ENCODE data around the gene NDUFV1.
"Not testable (repeated sequence)": the region's sequence is repeated elsewhere in the genome, so short reads cannot be mapped to it uniquely, and the experiment has no call there.

Gene NDUFV1
- 142 to 209 (median 158) reads per million in 4 experiments for total RNA-seq

- DNase-seq, result peak; percentile 94
These were observed at the start of gene NDUFV1 for GRCh38 chr11:67606492-67607295. Gene NDUFV1, plus strand, starts transcription at chr11:67606936. Its CDS starts 69 bp downstream, at chr11:67607005.

GRCh38 chr11:67558084-67558772, 48.5 kb upstream of the NDUFV1 start:
- no peak for DNase-seq

DNA sequence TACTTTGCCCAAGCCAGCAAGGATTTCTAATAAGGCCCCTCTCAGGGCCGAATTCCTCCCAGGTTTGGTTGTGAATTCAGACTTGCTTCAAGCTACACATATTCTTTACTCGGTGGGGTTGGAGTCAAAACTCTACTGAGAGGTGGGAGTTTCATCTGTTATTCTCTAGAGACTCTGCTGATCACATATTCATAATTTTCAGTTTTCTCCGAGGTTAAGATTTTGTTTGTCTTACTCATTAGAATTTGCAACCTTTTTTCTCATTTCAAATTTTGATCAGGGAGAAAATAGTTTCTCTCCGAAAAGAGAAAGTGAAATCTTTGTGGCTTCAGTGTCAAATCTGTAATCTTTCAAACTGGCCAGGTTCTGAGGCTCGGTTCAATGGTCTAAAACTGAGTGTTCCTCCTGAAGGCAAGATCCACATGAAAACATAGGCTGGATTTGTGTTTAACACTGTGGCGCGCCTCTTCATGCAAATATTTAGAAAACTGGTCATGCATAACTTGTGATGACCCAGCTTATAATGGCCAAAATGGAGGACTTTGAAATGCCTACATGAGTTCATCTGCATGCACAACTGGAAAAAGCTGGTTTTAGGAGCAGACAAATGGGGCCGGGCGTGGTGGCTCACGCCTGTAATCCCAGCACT, 44.6 kb upstream of the NDUFV1 start:
- no peak for DNase-seq

GRCh38 chr11:67562963-67563704, 43.6 kb upstream of the NDUFV1 start:
- no peak for DNase-seq

GRCh38 chr11:67563705-67564114, 43.0 kb upstream of the NDUFV1 start:
- not testable (repeated sequence) for DNase-seq

DNA sequence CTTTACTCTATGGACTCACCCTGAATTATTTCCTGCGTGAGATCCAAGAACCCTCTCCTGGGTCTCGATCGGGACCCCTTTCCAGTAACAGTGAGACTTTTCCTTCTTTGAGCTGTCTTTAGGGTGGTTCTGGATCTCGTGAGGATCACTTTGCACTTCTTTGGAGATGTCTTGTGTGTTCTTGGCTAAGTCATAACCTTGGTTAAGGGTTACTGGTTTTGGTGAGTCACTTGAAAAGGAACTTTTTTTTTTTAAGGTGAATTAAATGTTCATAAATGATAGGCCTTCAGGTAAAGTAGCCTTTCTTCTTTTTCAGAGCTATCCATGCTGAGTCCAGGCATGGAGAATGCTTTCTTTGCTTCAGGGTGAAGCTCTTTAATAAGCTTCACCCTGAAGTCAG, 42.5 kb upstream of the NDUFV1 start:
- DNase-seq, result no peak

GRCh38 chr11:67571443-67571842, 35.3 kb upstream of the NDUFV1 start:
- no peak for DNase-seq

GRCh38 chr11:67572305-67572704, 34.4 kb upstream of the NDUFV1 start:
- DNase-seq, result no peak

DNA sequence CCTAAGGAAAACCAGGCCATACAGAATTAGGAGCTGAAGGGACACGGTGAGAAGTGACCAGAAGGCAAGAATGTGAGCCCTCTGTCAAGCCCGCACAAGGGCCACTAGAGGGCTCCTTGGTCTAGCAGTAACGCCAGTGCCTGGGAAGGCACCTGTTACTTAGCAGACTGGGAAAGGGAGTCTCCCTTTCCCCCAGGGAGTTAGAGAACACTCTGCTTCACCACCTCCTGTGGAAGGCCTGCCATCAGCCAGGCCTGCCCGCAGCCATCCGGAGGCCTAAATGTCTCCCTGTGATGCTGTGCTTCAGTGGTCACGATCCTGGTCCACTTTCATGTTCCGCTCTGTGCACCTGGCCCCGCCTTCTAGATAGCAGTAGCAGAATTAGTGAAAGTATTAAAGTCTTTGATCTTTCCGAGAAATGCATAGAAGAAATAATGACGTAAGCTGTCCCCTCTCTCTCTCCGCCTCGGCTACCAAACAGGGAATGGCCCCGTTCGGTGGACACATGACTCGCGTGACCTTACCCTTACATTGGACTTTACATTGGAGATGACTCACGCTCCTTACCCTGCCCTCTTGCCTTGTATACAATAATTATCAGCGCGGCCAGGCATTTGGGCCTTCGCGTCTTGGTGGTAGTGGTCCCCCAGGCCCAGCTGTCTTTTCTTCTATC, 33.9 kb upstream of the NDUFV1 start:
- no peak for DNase-seq

- no peak for DNase-seq
These were observed 31.8 kb upstream of the NDUFV1 start for GRCh38 chr11:67574938-67575337.

GRCh38 chr11:67576735-67577475, 29.8 kb upstream of the NDUFV1 start:
- DNase-seq, result no peak

DNA sequence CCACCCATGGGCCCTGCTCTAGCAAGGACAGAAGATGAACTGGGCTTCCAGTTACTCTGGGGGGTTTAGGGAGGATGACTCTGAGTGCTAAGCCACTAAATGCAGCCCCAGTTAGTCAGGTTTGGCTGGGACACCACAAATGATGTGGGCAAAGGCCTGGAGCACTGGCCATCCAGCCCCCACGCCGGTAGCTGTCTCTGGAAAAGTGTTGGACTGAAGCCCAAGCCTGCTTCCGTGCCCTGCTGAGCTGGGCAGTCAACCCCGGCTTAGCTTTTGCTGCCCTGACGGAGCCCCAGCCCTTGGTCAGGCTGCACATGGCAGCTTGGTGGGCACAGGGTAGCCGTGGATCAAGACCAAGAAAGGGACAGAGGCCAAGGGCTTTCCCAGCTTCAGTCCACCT, 28.8 kb upstream of the NDUFV1 start:
- DNase-seq, result no peak

- no peak for DNase-seq
These were observed 25.3 kb upstream of the NDUFV1 start for GRCh38 chr11:67581469-67581868.

DNA sequence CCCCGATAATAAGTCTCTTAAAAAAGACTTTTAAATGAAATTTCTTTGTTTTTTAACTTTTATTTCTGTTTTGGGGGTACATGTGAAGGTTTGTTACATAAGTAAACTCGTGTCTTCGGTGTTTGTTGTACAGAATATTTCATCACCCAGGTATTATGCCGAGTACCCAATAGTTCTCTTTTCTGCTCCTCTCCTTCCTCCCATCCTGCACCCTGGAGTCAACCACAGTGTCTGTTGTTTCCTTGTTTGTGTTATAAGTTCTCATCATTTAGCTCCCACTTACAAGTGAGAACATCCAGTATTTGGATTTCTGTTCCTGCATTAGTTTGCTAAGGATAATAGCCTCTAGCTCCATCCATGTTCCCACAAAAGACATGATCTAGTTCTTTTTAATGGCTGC, 24.7 kb upstream of the NDUFV1 start:
- DNase-seq, result no peak

- peak; percentile 63 for DNase-seq
These were observed 23.2 kb upstream of the NDUFV1 start, which contains the start of gene GSTP1 for GRCh38 chr11:67583247-67584204. Gene GSTP1, plus strand, starts transcription at chr11:67583812. Its CDS starts 32 bp downstream, at chr11:67583844.

DNA sequence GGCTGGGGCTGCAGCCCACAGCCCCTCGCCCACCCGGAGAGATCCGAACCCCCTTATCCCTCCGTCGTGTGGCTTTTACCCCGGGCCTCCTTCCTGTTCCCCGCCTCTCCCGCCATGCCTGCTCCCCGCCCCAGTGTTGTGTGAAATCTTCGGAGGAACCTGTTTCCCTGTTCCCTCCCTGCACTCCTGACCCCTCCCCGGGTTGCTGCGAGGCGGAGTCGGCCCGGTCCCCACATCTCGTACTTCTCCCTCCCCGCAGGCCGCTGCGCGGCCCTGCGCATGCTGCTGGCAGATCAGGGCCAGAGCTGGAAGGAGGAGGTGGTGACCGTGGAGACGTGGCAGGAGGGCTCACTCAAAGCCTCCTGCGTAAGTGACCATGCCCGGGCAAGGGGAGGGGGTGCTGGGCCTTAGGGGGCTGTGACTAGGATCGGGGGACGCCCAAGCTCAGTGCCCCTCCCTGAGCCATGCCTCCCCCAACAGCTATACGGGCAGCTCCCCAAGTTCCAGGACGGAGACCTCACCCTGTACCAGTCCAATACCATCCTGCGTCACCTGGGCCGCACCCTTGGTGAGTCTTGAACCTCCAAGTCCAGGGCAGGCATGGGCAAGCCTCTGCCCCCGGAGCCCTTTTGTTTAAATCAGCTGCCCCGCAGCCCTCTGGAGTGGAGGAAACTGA, 22.4 kb upstream of the NDUFV1 start:
- DNase-seq, result peak; percentile 17

- no peak for DNase-seq
These were observed 21.6 kb upstream of the NDUFV1 start for GRCh38 chr11:67584881-67585873.

DNA sequence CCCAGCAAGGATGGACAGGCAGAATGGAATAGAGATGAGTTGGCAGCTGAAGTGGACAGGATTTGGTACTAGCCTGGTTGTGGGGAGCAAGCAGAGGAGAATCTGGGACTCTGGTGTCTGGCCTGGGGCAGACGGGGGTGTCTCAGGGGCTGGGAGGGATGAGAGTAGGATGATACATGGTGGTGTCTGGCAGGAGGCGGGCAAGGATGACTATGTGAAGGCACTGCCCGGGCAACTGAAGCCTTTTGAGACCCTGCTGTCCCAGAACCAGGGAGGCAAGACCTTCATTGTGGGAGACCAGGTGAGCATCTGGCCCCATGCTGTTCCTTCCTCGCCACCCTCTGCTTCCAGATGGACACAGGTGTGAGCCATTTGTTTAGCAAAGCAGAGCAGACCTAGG, 20.8 kb upstream of the NDUFV1 start:
- no peak for DNase-seq
